Islet precursor cell (in vitro differentiated cells): ENCODE measurements around the gene OR5B3.
"Not testable (repeated sequence)": the region's sequence is repeated elsewhere in the genome, so short reads cannot be mapped to it uniquely, and the experiment has no call there.

ENCODE experiments used
- DNase-seq: peaks from one replicate; pipeline ENCODE4 v3.0.0-alpha.2; 2018

OR5B3 gene

DNA sequence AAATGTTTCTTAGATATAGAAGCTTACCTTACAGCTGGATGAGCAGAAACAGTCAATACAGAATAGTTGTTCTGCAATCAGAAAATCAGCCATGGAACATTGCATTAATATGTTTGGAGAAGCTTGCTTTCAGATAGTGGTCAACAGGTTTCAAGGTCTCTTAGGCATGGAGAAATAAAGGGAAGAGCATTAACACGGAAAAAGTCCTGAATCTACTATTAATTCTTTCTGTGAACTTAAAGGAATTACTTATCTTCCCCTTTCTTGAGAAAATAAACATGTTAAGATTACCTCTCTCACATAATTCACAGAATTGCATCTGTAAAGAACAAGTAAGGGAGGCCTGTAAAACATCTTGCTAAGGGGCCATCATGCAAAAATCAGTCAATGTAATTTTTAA lies at the start of gene OR5B3:
TSS of gene OR5B3 (minus strand) at position 101 of the 400 bp plus-strand sequence. CDS start 3,465 bp downstream, outside the sequence.
- no peak for DNase-seq

DNA sequence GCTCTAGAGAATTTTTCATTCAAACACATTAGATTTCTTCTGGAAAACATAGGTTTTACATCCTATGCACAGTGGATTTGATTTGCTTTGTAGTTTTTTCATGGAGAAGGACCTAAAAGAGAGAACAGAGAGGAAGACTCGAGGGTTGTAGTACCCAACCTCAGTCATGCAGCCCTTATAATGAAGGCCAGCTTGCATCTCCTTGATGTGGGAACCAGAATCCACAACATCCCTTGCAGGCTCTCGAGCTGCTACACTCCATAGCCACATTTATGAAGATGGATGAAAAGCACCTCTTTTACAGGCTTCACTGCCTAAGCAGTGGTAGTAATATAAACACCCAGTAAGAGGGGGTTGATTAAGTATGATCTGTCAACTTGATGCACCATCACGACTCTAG lies 44.9 kb upstream of the OR5B3 start:
- no peak for DNase-seq

GRCh38 chr11:58446294-58446693 lies 39.6 kb upstream of the OR5B3 start:
- DNase-seq: no peak

- no peak for DNase-seq
Measured at GRCh38 chr11:58444300-58444699, 37.6 kb upstream of the OR5B3 start.

- DNase-seq: no peak
Measured at GRCh38 chr11:58442136-58442535, 35.5 kb upstream of the OR5B3 start, which contains the start of gene OR5B12. TSS of gene OR5B12 (minus strand) at chr11:58442236. CDS start at chr11:58440151, 2,085 bp downstream.

- DNase-seq: no peak
Measured at GRCh38 chr11:58438486-58438885, 31.8 kb upstream of the OR5B3 start.

DNA sequence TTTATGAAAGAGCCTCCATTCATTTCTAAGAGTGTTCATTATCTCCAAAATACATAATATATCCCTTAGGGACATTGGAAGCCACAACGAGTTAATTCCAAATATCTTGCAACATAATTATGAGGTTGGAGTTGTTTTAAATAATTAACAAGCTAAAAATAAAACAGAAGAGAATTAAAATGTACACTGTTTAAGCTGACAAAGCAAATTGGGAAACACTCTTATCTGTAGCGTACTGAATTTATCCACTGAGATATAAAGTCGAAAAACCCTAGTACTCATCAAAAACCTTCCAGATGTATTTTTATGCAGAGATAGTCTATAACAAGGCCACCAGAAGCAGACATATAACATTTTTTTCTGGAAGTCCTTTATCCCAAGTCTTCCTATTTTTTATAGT lies 27.5 kb upstream of the OR5B3 start:
- DNase-seq: no peak

GRCh38 chr11:58433638-58434203 lies 27.0 kb upstream of the OR5B3 start:
- DNase-seq: no peak

GRCh38 chr11:58429273-58429672 lies 22.6 kb upstream of the OR5B3 start:
- no peak for DNase-seq

DNA sequence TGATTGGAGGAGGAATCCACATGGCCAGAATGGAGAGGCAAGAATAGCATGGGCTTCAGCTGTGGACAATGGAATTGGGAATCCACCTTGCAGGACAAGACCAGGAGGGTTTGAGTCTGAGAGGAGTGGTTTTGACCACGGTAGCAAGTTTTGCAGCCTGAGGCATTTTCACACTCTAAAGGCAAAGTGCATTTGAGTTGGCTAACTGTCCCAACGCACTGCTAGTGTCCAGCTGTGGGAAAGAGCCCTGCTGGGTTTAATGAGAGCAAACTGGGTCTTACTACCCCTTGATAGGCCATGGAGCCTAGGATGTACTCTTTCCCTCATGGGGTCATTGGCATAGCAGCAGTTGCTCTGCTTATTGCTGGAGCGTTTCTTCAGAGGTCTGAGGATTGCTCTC lies 21.3 kb upstream of the OR5B3 start, which contains the start of gene OR5B2:
TSS of gene OR5B2 (minus strand) at position 101 of the 400 bp plus-strand sequence. CDS start 4,860 bp downstream, outside the sequence.
- DNase-seq: no peak

GRCh38 chr11:58399622-58400021 lies 7.1 kb downstream of the OR5B3 start:
- not testable (repeated sequence) for DNase-seq

- DNase-seq: no peak
Measured at GRCh38 chr11:58395581-58395980, 11.1 kb downstream of the OR5B3 start.

DNA sequence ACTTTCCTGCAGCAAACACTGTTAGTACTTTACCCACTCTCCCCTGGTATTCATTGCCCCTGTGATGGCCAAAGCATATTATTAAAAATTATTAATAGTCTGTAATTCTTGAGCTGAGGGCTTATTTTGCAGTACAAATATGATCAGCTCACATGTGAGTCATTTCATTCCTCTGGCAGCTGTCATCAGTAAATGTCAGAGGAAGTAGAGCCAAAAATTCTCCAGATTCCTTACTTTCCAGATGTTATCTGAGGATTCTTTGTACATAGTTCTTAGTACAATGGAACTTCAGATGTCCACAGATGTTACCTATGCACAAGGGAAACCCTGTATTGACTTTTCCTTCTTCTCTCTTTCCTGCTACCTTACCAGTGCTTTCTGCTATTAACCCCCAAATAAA lies 12.5 kb downstream of the OR5B3 start:
- no peak for DNase-seq

DNA sequence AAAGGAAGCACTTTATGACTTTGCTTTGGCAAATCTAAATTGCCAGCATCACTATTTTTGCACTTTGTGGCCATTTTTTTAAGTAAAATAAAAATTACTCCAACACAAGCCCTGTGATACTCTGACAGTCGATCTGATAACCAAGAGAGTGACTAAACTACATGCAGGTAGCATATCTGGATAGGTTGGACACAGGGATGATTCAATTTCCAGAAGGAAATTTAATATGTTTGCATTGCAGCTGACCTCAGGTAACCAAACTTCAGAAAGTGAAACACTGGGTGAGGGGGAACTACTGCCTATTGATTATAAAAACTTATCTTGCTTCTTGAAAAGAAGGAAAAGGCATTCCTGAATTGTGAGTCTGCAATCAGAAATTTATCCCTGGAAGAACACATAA lies 13.9 kb downstream of the OR5B3 start:
- DNase-seq: no peak

DNA sequence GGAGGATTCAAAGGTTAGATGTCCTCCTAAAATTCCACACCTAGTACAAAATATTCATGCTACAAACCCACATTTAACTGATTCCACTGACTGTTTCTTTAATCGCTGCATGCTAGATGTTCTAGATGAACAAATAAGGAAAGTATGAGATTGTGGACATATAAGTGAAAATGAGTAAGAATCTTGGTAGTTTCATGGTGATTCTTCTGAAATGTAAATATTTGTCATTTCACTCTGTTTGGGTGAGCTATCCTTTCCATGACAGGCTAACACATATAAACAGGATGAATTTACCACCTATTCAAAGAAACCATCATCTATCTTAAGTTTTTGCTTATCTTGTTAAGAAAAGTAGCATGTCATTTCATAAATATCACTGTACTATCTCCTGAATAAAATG lies 14.8 kb downstream of the OR5B3 start:
- no peak for DNase-seq

DNA sequence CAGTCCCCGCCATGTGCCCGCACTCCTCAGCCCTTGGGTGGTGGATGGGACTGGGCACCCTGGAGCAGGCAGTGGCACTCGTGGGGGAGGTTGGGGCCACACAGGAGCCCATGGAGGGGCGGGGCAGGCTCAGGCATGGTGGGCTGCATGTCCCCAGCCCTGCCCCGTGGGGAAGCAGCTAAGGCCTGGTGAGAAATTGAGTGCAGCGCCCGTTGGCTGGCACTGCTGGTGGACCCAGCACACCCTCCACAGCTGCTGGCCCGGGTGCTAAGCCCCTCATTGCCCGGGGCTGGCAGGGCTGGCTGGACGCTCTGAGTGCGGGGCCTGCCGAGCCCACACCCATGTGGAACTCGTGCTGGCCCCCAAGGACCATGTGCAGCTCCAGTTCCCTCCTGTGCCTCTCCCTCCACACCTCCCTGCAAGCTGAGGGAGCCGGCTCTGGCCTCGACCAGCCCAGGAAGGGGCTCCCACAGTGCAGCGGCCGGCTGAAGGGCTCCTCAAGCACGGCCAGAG lies 16.1 kb downstream of the OR5B3 start:
- DNase-seq: no peak

DNA sequence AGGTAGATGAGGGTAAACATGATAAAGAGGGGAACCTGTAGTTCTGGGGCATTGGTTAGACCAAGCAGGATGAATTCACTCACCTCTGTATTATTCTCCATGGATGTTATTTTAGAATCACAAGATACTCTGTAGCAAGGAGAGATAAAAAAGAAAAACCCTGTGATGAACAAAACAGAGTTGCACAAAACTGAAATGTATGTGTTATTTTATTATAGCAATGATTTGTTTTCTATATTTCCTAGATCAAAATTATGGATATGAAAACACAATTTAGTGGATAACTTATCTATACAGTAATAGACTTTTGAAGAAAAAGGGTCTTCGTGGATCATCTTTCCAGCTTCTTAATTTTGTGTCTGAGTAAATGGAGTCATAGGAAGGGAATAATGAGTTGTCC lies 47.7 kb downstream of the OR5B3 start, which contains the start of gene OR5B17:
TSS of gene OR5B17 (minus strand) at position 101 of the 400 bp plus-strand sequence. CDS start at position 101, 0 bp downstream.
- DNase-seq: no peak

DNA sequence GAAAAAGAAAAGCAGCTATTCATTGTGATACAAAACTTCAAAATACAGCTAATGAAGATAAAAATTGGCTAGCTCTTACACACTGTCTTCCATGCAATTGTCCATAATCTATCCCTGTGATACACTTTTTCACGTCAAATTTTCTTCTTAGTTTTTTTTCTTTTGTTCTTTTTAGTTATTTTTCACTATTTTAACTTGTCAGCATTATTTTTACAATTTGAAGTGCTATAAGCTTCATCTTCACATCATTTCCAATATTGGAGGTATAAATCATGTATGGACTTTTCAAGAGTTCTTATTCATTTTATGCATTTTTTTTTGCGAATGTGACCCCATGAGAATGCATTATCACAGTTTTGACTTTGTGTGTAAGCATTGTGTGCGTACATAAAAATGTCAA lies 51.9 kb downstream of the OR5B3 start:
- no peak for DNase-seq
